HG03108 (cell line): ENCODE measurements around the gene THOC7.

Experiments used
- ATAC-seq: cut with Tn5 transposase; IDR thresholded peaks from one replicate; pipeline ENCODE4 v1.9.1; 2021; ENCODE audit warnings: moderate library complexity; ENCODE audit not compliant: unreplicated experiment

Gene THOC7

GRCh38 chr3:63847718-63848450 is 15.7 kb downstream of the THOC7 start:
- no peak for ATAC-seq

GRCh38 chr3:63845215-63845614 is 18.4 kb downstream of the THOC7 start:
- ATAC-seq, result no peak

- no peak for ATAC-seq
These were observed 21.5 kb downstream of the THOC7 start for GRCh38 chr3:63842127-63842526.

- no peak for ATAC-seq
These were observed 21.9 kb downstream of the THOC7 start for GRCh38 chr3:63841704-63842103.

GRCh38 chr3:63832395-63832794 is 31.2 kb downstream of the THOC7 start:
- no peak for ATAC-seq

- ATAC-seq, result no peak
These were observed 33.1 kb downstream of the THOC7 start for GRCh38 chr3:63830526-63830925.

- ATAC-seq, result no peak
These were observed 39.3 kb downstream of the THOC7 start for GRCh38 chr3:63824309-63824708.

- ATAC-seq, result no peak
These were observed 44.5 kb downstream of the THOC7 start, which contains the start of gene C3orf49 for GRCh38 chr3:63819151-63819398. Gene C3orf49, plus strand, starts transcription at chr3:63819299. Its CDS starts 173 bp downstream, at chr3:63819472.

GRCh38 chr3:63818282-63819150 is 45.1 kb downstream of the THOC7 start:
- no peak for ATAC-seq

GRCh38 chr3:63817225-63817624 is 46.4 kb downstream of the THOC7 start:
- ATAC-seq, result no peak

GRCh38 chr3:63814237-63814636 is 49.4 kb downstream of the THOC7 start:
- ATAC-seq, result no peak

- no peak for ATAC-seq
These were observed 54.0 kb downstream of the THOC7 start for GRCh38 chr3:63809607-63810006.

GRCh38 chr3:63808633-63809032 is 55.0 kb downstream of the THOC7 start:
- ATAC-seq, result no peak

GRCh38 chr3:63807961-63808565 is 55.5 kb downstream of the THOC7 start:
- no peak for ATAC-seq

GRCh38 chr3:63803911-63804310 is 59.7 kb downstream of the THOC7 start:
- ATAC-seq, result no peak

GRCh38 chr3:63800097-63800496 is 63.5 kb downstream of the THOC7 start:
- ATAC-seq, result no peak

- ATAC-seq, result no peak
These were observed 64.7 kb downstream of the THOC7 start for GRCh38 chr3:63798949-63799348.

GRCh38 chr3:63798544-63798943 is 65.1 kb downstream of the THOC7 start:
- no peak for ATAC-seq

- no peak for ATAC-seq
These were observed 68.2 kb downstream of the THOC7 start for GRCh38 chr3:63795438-63795837.

- no peak for ATAC-seq
These were observed 71.6 kb downstream of the THOC7 start for GRCh38 chr3:63791974-63792373.
